HTERT RPE-1 (cell line): ENCODE data around the gene MED10.

ENCODE experiments used
- in situ Hi-C: fragments of 300-500 bp; cut with MboI; formaldehyde crosslinking; loops from 4 replicates; pipeline ENCODE4 v1.14.3; 2020; ENCODE audit warnings: low sequenced_read_pairs

MED10 gene

GRCh38 chr5:6353602-6354302, 24.6 kb downstream of the MED10 start:
- in situ Hi-C loops = no loop called here

- in situ Hi-C loops = no loop called here
Measured at GRCh38 chr5:6350277-6351090, 27.9 kb downstream of the MED10 start.

- in situ Hi-C loops = no loop called here
Measured at GRCh38 chr5:6349387-6349786, 29.0 kb downstream of the MED10 start.

GRCh38 chr5:6348476-6349000, 29.8 kb downstream of the MED10 start:
- in situ Hi-C loops = no loop called here

GRCh38 chr5:6347673-6348072, 30.7 kb downstream of the MED10 start:
- in situ Hi-C loops = no loop called here

- in situ Hi-C loops = no loop called here
Measured at GRCh38 chr5:6347165-6347564, 31.2 kb downstream of the MED10 start.

GRCh38 chr5:6344593-6344989, 33.8 kb downstream of the MED10 start:
- in situ Hi-C loops = no loop called here

- in situ Hi-C loops = no loop called here
Measured at GRCh38 chr5:6343951-6344592, 34.3 kb downstream of the MED10 start.

GRCh38 chr5:6342689-6343315, 35.5 kb downstream of the MED10 start:
- in situ Hi-C loops = no loop called here

- in situ Hi-C loops = no loop called here
Measured at GRCh38 chr5:6340100-6340499, 38.2 kb downstream of the MED10 start.

- in situ Hi-C loops = no loop called here
Measured at GRCh38 chr5:6338871-6339270, 39.5 kb downstream of the MED10 start.

GRCh38 chr5:6338135-6338534, 40.2 kb downstream of the MED10 start:
- in situ Hi-C loops = no loop called here

GRCh38 chr5:6333182-6333905, 45.0 kb downstream of the MED10 start:
- in situ Hi-C loops = no loop called here

GRCh38 chr5:6328173-6328572, 50.2 kb downstream of the MED10 start:
- in situ Hi-C loops = no loop called here

GRCh38 chr5:6326776-6327175, 51.6 kb downstream of the MED10 start:
- in situ Hi-C loops = no loop called here

GRCh38 chr5:6322163-6322713, 56.1 kb downstream of the MED10 start:
- in situ Hi-C loops = no loop called here
